ENCODE results near the gene SHROOM3.

The SHROOM3 gene

DNA sequence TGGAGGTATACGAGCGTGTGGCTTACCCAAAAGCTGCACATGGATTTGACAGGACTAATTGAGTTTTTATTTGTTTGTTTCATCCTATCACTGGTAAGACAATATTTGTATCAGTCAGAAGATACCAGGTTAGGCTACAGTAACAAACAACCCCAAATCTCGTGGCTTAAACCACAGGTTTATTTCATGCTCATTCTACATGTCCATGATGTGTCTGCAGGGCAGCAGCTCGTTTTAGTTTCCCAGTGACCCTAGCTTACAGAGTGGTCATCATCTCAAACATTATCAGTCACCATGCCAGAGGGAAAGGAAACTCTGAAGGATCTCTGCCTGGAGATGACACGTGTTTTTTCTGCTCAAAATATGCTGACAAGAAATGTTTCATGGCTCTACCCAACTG is 108.3 kb downstream of the SHROOM3 start:
- H3K27me3 ChIP-seq (replicated peaks in 2 of 5; ENCODE audit: control insufficient read depth in 4 of 5, insufficient read depth in 5 of 5, low read length in 4 of 5) = no peaks in the 10 kb centered on the region
- WGBS (ENCODE audit: insufficient coverage) = 96% methylated on average over 3 of the region's 5 CpGs

DNA sequence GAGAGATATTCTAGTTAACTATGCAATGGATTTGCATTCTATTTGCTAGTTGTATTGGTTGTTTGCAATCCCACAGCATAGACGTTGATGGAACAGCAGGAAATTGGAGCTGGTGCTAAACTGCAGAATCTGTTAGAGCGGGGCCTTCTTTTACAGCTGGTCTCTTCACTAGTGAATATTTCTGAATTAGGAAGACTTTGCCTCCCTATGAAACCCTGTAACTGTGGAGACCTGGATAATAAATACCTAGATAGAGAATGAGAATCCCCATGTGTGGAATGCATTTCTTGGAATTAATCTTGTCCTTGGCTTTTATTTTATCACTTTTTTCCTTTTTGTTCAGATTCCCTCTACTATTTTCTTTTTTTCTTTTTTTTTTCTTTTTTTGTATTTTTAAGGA is 109.7 kb downstream of the SHROOM3 start:
- Histone ChIP-seq H3K27me3 (replicated peaks in 2 of 5; ENCODE audit: control insufficient read depth in 4 of 5, insufficient read depth in 5 of 5, low read length in 4 of 5) (no peaks in the 10 kb centered on the region), H3K27ac (ENCODE audit: insufficient read depth in 1 of 2, low read depth in 1 of 2, low read length in 2 of 2, poor library complexity in 1 of 2, severe bottlenecking in 2 of 2) (no peak overlapping the region), H3K4me3 (ENCODE audit: control insufficient read depth in 1 of 7, extremely low read depth in 1 of 7, insufficient read depth in 4 of 7, low read depth in 2 of 7, low read length in 6 of 7) (no peak overlapping the region), H3K4me1 (ENCODE audit: control extremely low read depth in 1 of 4, control insufficient read depth in 4 of 4, insufficient read depth in 4 of 4, low read length in 3 of 4) (peaks cover 10 to 38% (median 29%) of the 10 kb centered on the region in 4 experiments), H3K36me3 (ENCODE audit: control insufficient read depth in 4 of 4, insufficient read depth in 4 of 4, low read length in 3 of 4) (no peaks in the 10 kb centered on the region), H3K9me3 (ENCODE audit: control extremely low read depth in 1 of 5, control insufficient read depth in 4 of 5, insufficient read depth in 2 of 5, low read depth in 1 of 5, low read length in 4 of 5) (no peaks in the 10 kb centered on the region)
- no CpG with 5 or more reads among the region's 2 CpGs for WGBS (ENCODE audit: insufficient coverage)
- ChIA-PET POLR2A (no interaction called here), CTCF (interaction anchor here (1.0 kb wide), 1 partner anchor 29 kb away, joined by 3 read pairs; no protein-coding TSS in a partner anchor)
- no peak for DNase-seq

More for the DNA sequence above, 108.3 kb downstream of the SHROOM3 start:
- DNase-seq = no peak
- H3K9me3 ChIP-seq (ENCODE audit: control extremely low read depth in 1 of 5, control insufficient read depth in 4 of 5, insufficient read depth in 2 of 5, low read depth in 1 of 5, low read length in 4 of 5) = no peaks in the 10 kb centered on the region
- no peak overlapping the region for H3K4me3 ChIP-seq (ENCODE audit: control insufficient read depth in 1 of 7, extremely low read depth in 1 of 7, insufficient read depth in 4 of 7, low read depth in 2 of 7, low read length in 6 of 7)
- no peaks in the 10 kb centered on the region for H3K36me3 ChIP-seq (ENCODE audit: control insufficient read depth in 4 of 4, insufficient read depth in 4 of 4, low read length in 3 of 4)
- ChIA-PET POLR2A (no interaction called here), CTCF (no interaction called here)
- H3K27ac ChIP-seq (ENCODE audit: insufficient read depth in 1 of 2, low read depth in 1 of 2, low read length in 2 of 2, poor library complexity in 1 of 2, severe bottlenecking in 2 of 2) = no peak overlapping the region
- H3K4me1 ChIP-seq (ENCODE audit: control extremely low read depth in 1 of 4, control insufficient read depth in 4 of 4, insufficient read depth in 4 of 4, low read length in 3 of 4) = peaks cover 10 to 38% (median 29%) of the 10 kb centered on the region in 4 experiments

DNA sequence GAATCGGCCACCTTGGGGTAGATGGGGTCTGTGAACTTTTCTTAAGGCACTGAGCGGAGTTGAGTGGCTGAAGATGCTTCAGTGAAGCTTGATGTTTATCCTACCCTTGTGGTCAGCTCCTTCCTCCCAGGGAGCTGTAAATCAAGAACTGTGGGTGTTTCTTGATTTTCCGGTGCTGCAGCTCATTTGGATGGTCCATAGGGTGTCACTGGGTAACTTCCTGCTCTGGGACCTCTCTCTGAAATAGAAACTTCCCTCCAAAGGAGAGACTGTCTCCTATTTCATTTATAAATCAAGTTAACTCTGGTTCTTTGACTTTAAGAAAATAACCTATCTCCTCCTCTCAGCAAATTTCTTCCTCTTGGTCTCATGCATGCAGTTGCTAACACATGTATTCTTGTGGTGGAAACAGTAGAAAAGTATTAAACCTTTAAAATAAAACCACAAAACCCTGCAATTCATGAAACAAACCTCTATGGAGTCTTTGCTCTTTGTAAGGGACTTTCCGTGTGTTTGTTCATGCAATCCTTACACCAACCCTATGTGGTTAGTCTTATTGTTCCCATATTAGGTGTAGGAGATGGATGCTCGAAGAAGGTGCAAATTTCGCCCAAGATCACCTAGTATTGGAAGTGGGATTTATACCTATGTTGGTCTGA is 110.3 kb downstream of the SHROOM3 start:
- ChIA-PET CTCF (interaction anchor here (1.0 kb wide), 1 partner anchor 29 kb away, joined by 3 read pairs; no protein-coding TSS in a partner anchor), POLR2A (no interaction called here)
- Histone ChIP-seq H3K4me1 (ENCODE audit: control extremely low read depth in 1 of 4, control insufficient read depth in 4 of 4, insufficient read depth in 4 of 4, low read length in 3 of 4) (peaks cover 10 to 38% (median 29%) of the 10 kb centered on the region in 4 experiments), H3K9me3 (ENCODE audit: control extremely low read depth in 1 of 5, control insufficient read depth in 4 of 5, insufficient read depth in 2 of 5, low read depth in 1 of 5, low read length in 4 of 5) (no peaks in the 10 kb centered on the region), H3K27ac (ENCODE audit: insufficient read depth in 1 of 2, low read depth in 1 of 2, low read length in 2 of 2, poor library complexity in 1 of 2, severe bottlenecking in 2 of 2) (no peak overlapping the region), H3K36me3 (ENCODE audit: control insufficient read depth in 4 of 4, insufficient read depth in 4 of 4, low read length in 3 of 4) (no peaks in the 10 kb centered on the region), H3K27me3 (replicated peaks in 2 of 5; ENCODE audit: control insufficient read depth in 4 of 5, insufficient read depth in 5 of 5, low read length in 4 of 5) (no peaks in the 10 kb centered on the region), H3K4me3 (ENCODE audit: control insufficient read depth in 1 of 7, extremely low read depth in 1 of 7, insufficient read depth in 4 of 7, low read depth in 2 of 7, low read length in 6 of 7) (no peak overlapping the region)
- WGBS (ENCODE audit: insufficient coverage) = 14% methylated on average over 2 of the region's 6 CpGs
- DNase-seq = peak; percentile 27 to 83 (median 79)

DNA sequence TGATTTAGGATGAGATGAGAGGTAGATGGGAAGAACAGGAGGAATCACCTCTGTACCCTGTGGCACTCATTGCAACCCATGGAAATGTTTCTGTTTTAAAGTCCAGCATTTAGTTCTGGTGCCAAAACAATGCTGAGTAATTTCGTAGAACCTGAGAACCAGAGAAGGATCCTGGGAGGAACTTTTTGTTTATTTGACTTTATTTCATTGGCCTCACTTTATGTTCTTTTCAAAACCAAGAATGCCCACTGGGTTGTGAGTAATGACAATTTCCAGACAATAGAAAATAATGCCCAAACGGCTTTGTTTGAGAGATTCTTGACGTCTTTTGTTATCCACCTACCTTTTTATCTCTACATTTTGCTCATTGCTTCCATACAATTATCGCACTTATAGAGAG is 111.3 kb downstream of the SHROOM3 start:
- DNase-seq = no peak
- Histone ChIP-seq H3K36me3 (ENCODE audit: control insufficient read depth in 4 of 4, insufficient read depth in 4 of 4, low read length in 3 of 4) (no peaks in the 10 kb centered on the region), H3K9me3 (ENCODE audit: control extremely low read depth in 1 of 5, control insufficient read depth in 4 of 5, insufficient read depth in 2 of 5, low read depth in 1 of 5, low read length in 4 of 5) (no peaks in the 10 kb centered on the region), H3K27me3 (replicated peaks in 2 of 5; ENCODE audit: control insufficient read depth in 4 of 5, insufficient read depth in 5 of 5, low read length in 4 of 5) (no peaks in the 10 kb centered on the region), H3K4me1 (ENCODE audit: control extremely low read depth in 1 of 4, control insufficient read depth in 4 of 4, insufficient read depth in 4 of 4, low read length in 3 of 4) (peaks cover 10 to 38% (median 29%) of the 10 kb centered on the region in 4 experiments), H3K27ac (ENCODE audit: insufficient read depth in 1 of 2, low read depth in 1 of 2, low read length in 2 of 2, poor library complexity in 1 of 2, severe bottlenecking in 2 of 2) (no peak overlapping the region), H3K4me3 (ENCODE audit: control insufficient read depth in 1 of 7, extremely low read depth in 1 of 7, insufficient read depth in 4 of 7, low read depth in 2 of 7, low read length in 6 of 7) (no peak overlapping the region)
- ChIA-PET POLR2A (interaction anchor here (0.8 kb wide), 1 partner anchor 9 kb away, joined by 3 read pairs; no protein-coding TSS in a partner anchor), CTCF (interaction anchor here (2.0 kb wide), 1 partner anchor 10 kb away, joined by 8 read pairs; no protein-coding TSS in a partner anchor)
- WGBS (ENCODE audit: insufficient coverage) = 89% methylated on average over 3 of the region's 4 CpGs

DNA sequence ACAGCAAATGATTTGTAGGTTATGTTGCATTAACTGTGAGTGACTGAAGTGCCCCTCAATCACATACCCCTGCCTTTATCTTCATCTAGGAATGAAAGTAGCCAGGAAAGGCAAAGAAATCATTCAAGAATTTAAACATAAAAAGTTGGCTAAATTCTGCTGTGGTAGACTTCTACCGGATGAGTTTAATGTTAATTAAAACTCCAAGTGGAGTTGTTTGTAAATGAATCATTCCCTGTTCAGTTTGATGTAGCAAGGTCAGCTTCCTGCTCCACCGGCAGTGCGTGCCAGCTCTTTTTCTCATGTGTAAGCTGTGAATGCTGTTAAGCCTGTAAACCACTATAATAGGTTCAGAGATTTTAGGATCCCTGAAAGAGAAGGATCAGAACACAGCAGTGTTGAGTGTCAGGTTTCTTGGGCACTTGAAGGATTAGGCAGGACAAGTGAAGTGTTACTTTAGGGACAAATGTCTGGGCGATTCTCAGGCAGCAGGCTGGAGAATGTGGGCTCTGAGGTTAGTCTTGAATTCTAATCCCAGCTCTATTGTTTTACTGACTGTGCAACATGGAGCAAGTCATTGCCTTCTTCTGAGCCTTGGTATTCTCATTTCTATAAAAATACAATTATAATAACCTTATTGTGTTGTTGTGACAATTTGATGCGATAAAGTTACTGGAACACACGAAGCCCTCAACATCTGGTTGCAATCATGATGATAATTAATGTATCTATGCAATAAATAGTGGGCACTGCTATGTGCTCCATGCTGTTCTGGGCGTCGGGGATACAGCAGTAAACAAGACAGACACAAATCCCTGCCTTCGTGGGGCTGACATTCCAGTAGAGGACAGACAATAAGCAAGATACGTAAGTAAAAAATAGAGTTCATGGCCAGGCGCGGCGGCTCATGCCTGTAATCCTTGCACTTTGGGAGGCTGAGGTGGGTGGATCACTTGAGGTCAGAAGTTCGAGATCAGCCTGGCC is 112.0 kb downstream of the SHROOM3 start:
- peaks cover 10 to 38% (median 29%) of the 10 kb centered on the region in 4 experiments for H3K4me1 ChIP-seq (ENCODE audit: control extremely low read depth in 1 of 4, control insufficient read depth in 4 of 4, insufficient read depth in 4 of 4, low read length in 3 of 4)
- H3K9me3 ChIP-seq (ENCODE audit: control extremely low read depth in 1 of 5, control insufficient read depth in 4 of 5, insufficient read depth in 2 of 5, low read depth in 1 of 5, low read length in 4 of 5) = no peaks in the 10 kb centered on the region
- ChIA-PET CTCF (interaction anchor here (2.0 kb wide), 1 partner anchor 9 kb away, joined by 8 read pairs; no protein-coding TSS in a partner anchor), POLR2A (interaction anchor here (0.8 kb wide), 1 partner anchor 8 kb away, joined by 3 read pairs; no protein-coding TSS in a partner anchor)
- no peaks in the 10 kb centered on the region for H3K27me3 ChIP-seq (replicated peaks in 2 of 5; ENCODE audit: control insufficient read depth in 4 of 5, insufficient read depth in 5 of 5, low read length in 4 of 5)
- no peak overlapping the region for H3K27ac ChIP-seq (ENCODE audit: insufficient read depth in 1 of 2, low read depth in 1 of 2, low read length in 2 of 2, poor library complexity in 1 of 2, severe bottlenecking in 2 of 2)
- WGBS (ENCODE audit: insufficient coverage) = 82% methylated on average over 12 of the region's 14 CpGs
- peak in 1 of 3 donors; percentile 22 for DNase-seq
- H3K36me3 ChIP-seq (ENCODE audit: control insufficient read depth in 4 of 4, insufficient read depth in 4 of 4, low read length in 3 of 4) = no peaks in the 10 kb centered on the region
- no peak overlapping the region for H3K4me3 ChIP-seq (ENCODE audit: control insufficient read depth in 1 of 7, extremely low read depth in 1 of 7, insufficient read depth in 4 of 7, low read depth in 2 of 7, low read length in 6 of 7)

DNA sequence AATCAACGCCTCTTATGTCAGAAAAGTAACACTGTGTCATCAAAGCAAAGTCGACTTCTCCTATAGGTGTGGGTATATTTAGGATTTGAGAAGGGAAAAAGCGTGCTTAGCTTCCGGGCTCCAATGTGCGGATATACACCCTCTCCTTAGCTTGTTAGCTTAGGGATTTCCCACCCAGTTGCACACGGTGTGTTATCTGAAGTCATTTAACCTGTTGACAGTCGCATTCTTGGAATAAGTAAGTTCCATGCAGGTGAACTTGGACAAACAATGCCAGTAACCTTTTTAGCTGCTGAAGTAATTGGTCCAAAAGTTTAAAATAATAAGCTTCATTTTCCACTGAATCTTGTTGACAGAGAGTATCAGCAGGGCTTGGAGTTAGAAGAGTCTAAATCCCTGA is 113.7 kb downstream of the SHROOM3 start:
- ChIA-PET CTCF (interaction anchor here (1.4 kb wide), 1 partner anchor 30 kb away, joined by 3 read pairs; no protein-coding TSS in a partner anchor), POLR2A (no interaction called here)
- DNase-seq = no peak
- 98% methylated on average over 5 of the region's 7 CpGs for WGBS (ENCODE audit: insufficient coverage)
- H3K4me1 ChIP-seq (ENCODE audit: control extremely low read depth in 1 of 4, control insufficient read depth in 4 of 4, insufficient read depth in 4 of 4, low read length in 3 of 4) = peaks cover 10 to 35% (median 29%) of the 10 kb centered on the region in 4 experiments
- H3K27me3 ChIP-seq (replicated peaks in 2 of 5; ENCODE audit: control insufficient read depth in 4 of 5, insufficient read depth in 5 of 5, low read length in 4 of 5) = no peaks in the 10 kb centered on the region
- no peaks in the 10 kb centered on the region for H3K36me3 ChIP-seq (ENCODE audit: control insufficient read depth in 4 of 4, insufficient read depth in 4 of 4, low read length in 3 of 4)
- H3K4me3 ChIP-seq (ENCODE audit: control insufficient read depth in 1 of 7, extremely low read depth in 1 of 7, insufficient read depth in 4 of 7, low read depth in 2 of 7, low read length in 6 of 7) = no peak overlapping the region
- no peaks in the 10 kb centered on the region for H3K9me3 ChIP-seq (ENCODE audit: control extremely low read depth in 1 of 5, control insufficient read depth in 4 of 5, insufficient read depth in 2 of 5, low read depth in 1 of 5, low read length in 4 of 5)
- H3K27ac ChIP-seq (ENCODE audit: insufficient read depth in 1 of 2, low read depth in 1 of 2, low read length in 2 of 2, poor library complexity in 1 of 2, severe bottlenecking in 2 of 2) = no peak overlapping the region
